ENCODE measurements around the gene VGLL3.

GRCh38 chr3:86991840-86992435 is 989 bp upstream of the VGLL3 start:
- no peak for TF ChIP-seq EZH2 (IDR thresholded peaks at IDR 0.05)
- TF ChIP-seq POLR2AphosphoS5 (IDR thresholded peaks at IDR 0.05; ENCODE audit: borderline replicate concordance, low read depth, low read length), result no peak

Measured in SK-N-MC (cell line).